Motor neuron (in vitro differentiated cells): ENCODE data around the gene MAD1L1. TPM values are rescaled to one million over a fixed set of nuclear protein-coding genes. Genes with fewer than 3 reads are reported as not detected.
A peak's percentile ranks its signal among the peaks of the same experiment; 100 is the strongest.

Source experiments
- ATAC-seq, 8 experiments: fragments of 200-7000 bp; cut with Tn5 transposase; replicated peaks in 6 of 8; 2 replicates each; pipeline ENCODE4 v1.8.0; 2021; ENCODE audit warnings: mild to moderate bottlenecking in 8 of 8, moderate library complexity in 8 of 8
- H3K27ac ChIP-seq, 2 donors: fragments of 250-450 bp; sonication (Bioruptor Pico); 2 replicates each; pipeline ENCODE4 v1.9.0; 2021; ENCODE audit warnings: antibody characterized with exemption in 2 of 2, mild to moderate bottlenecking in 2 of 2, moderate library complexity in 1 of 2
- H3K4me1 ChIP-seq, 2 donors: fragments of 250-450 bp; sonication (Bioruptor Pico); replicated peaks in 1 of 2; 2 replicates each; pipeline ENCODE4 v1.6.1; 2021; ENCODE audit warnings: antibody characterized with exemption in 2 of 2, mild to moderate bottlenecking in 2 of 2, moderate library complexity in 1 of 2
- H3K4me3 ChIP-seq, 5 donors: fragments of 250-450 bp; sonication (Bioruptor Pico); 2 replicates each; pipeline ENCODE4 v1.9.0; 2021; ENCODE audit warnings: antibody characterized with exemption in 5 of 5, mild to moderate bottlenecking in 5 of 5, moderate library complexity in 4 of 5
- WGBS, 10 experiments: fragments of 450-650 bp; shearing (Covaris generic); methylation state at CpG; one replicate each; pipeline ENCODE4 v1.0.0; 2022; 5-methylcytosine and 5-hydroxymethylcytosine counted together
- in situ Hi-C, 9 experiments: fragments of 400-800 bp; cut with MboI; loops; one replicate each; pipeline ENCODE4 v1.15.0; 2021; ENCODE audit warnings: low sequenced_read_pairs in 9 of 9, low pct_unique_long_range_greater_than_20kb in 2 of 9; ENCODE audit not compliant: unreplicated experiment in 9 of 9
- total RNA-seq, 8 experiments: library from RNA; unstranded; fragments of 300-600 nt; gene quantifications; 2 replicates each; pipeline versions ENCODE4 v1.2.3 to v1.2.4, GENCODE V29; 2022

MAD1L1 gene
- total RNA-seq, 8 experiments from 2014 or later = 24.0 to 68.8 (median 32.4) TPM

GRCh38 chr7:1910081-1910685 is 322.6 kb downstream of the MAD1L1 start:
- peaks cover 29 to 31% of the 10 kb centered on the region in 2 donors for H3K4me1 ChIP-seq
- ATAC-seq = no peak
- 96 to 100% (median 100%) methylated on average over 3 to 10 of the region's 26 CpGs; no CpG with 5 or more reads in 5 of the 10 experiments for WGBS, 10 experiments
- H3K4me3 ChIP-seq = no peak overlapping the region
- H3K27ac ChIP-seq = no peak overlapping the region
- in situ Hi-C loops = no loop called here

- in situ Hi-C loops = no loop called here
- Histone ChIP-seq H3K27ac (no peak overlapping the region), H3K4me3 (no peak overlapping the region), H3K4me1 (peaks cover 26 to 27% of the 10 kb centered on the region in 2 donors)
- peak in 1 of 8 experiments; percentile 14 for ATAC-seq
- 70 to 100% (median 100%) methylated on average over 1 to 9 of the region's 15 CpGs; no CpG with 5 or more reads in 5 of the 10 experiments for WGBS, 10 experiments
Measured at GRCh38 chr7:1909476-1909875, 323.3 kb downstream of the MAD1L1 start.

- WGBS, 10 experiments = 64 to 100% (median 86%) methylated on average over 2 to 10 of the region's 24 CpGs; no CpG with 5 or more reads in 5 of the 10 experiments
Measured at GRCh38 chr7:1908823-1909420, 323.8 kb downstream of the MAD1L1 start.

GRCh38 chr7:1907751-1908365 is 324.9 kb downstream of the MAD1L1 start:
- Histone ChIP-seq H3K4me1 (peaks cover 10% of the 10 kb centered on the region in 2 donors), H3K4me3 (no peak overlapping the region), H3K27ac (no peak overlapping the region)
- in situ Hi-C loops = no loop called here
- no peak for ATAC-seq
- WGBS, 10 experiments = 58 to 95% (median 71%) methylated on average over 2 to 19 of the region's 22 CpGs; no CpG with 5 or more reads in 6 of the 10 experiments

More at GRCh38 chr7:1908823-1909420, 323.8 kb downstream of the MAD1L1 start:
- peak in 1 of 8 experiments; percentile 46 for ATAC-seq
- in situ Hi-C loops = no loop called here
- no peak overlapping the region for H3K4me3 ChIP-seq
- no peak overlapping the region for H3K27ac ChIP-seq
- H3K4me1 ChIP-seq = peaks cover 20 to 21% of the 10 kb centered on the region in 2 donors

DNA sequence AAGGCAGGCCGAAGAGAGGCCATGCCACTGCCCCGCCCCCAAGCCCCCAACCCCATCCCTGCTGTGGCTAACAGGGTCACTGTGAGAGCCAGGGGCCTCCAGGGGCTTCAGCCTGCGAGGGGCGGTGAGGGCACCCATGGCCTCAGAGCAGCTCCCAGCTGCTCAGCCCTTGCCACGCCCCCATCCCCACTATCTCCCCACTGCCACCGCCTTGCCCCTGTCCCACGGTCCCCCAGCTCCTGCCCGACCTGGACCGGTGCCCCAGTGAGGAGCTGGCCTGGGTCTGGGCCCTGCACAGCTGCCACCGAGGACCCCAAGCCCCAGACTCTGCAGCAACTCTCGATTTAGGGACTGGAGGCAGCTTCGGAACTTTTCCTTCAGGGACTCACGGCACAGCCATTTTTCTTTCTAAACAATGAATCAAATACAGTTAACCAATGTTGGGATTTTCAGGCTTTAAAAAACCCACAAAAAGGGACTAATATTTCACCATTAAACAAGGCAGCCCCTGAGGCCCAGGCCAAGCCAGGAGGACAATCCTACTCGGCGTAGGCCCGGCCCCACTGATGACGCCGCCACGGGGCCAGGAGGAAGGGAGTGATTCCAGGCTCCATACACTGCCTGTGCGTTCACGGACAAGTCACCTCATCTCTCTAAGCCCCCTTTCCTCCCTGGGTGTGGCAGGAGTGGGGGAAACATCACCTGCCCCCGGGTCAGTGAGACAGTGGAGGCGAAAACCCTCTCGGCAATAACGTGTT is 325.6 kb downstream of the MAD1L1 start:
- WGBS, 10 experiments = 90 to 100% (median 96%) methylated on average over 2 to 7 of the region's 25 CpGs; no CpG with 5 or more reads in 7 of the 10 experiments
- in situ Hi-C loops = no loop called here

DNA sequence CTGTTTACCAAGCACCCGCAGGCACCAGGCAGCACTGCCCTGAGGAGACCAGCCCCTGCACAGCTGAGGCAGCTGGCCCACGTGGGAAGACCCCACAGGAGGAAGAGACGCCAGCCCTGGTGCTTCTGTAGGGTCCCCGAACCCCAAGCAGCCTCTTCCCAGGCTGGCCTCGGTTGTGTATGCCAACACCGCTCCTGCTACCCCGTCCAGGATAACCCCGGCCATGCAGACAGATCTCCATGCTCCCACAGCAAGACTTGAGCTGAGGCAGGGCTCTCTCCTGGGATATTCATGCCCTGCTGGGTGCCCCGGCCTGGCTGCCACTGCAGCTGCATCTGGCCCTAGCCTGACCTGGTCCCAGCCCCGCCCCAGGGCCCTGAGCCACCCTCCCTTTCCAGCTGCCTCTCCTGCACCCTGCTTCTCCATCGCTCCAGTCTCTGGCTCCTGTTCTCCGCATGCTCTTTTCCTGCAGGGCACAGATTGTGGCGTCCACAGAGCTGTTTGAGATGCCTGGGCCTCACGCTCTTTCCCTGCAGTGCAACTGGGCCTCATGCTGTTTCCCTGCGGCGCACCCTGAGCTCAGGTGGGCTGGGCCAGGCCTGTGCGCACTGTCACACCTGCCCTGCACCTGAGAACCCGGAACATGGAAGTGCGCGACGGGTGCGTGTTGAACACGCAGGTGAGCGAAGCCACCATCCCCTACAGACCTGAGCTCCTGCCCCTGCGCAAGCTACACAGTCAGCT is 326.5 kb downstream of the MAD1L1 start:
- Histone ChIP-seq H3K4me1 (no peaks in the 10 kb centered on the region), H3K4me3 (no peak overlapping the region), H3K27ac (no peak overlapping the region)
- WGBS, 10 experiments = 90 to 100% (median 100%) methylated on average over 1 to 10 of the region's 25 CpGs; no CpG with 5 or more reads in 3 of the 10 experiments
- in situ Hi-C loops = no loop called here
- no peak for ATAC-seq

More for the DNA sequence above, 325.6 kb downstream of the MAD1L1 start:
- ATAC-seq = no peak
- H3K4me1 ChIP-seq = peaks cover 3% of the 10 kb centered on the region in 2 donors
- H3K4me3 ChIP-seq = no peak overlapping the region
- no peak overlapping the region for H3K27ac ChIP-seq

GRCh38 chr7:1902231-1902855 is 330.4 kb downstream of the MAD1L1 start:
- in situ Hi-C loops = no loop called here
- Histone ChIP-seq H3K27ac (peak overlapping the region in 1 of 2 donors; percentile 36), H3K4me3 (no peak overlapping the region), H3K4me1 (peaks cover 0 to 26% of the 10 kb centered on the region in 2 donors)
- no peak for ATAC-seq
- 77 to 93% (median 86%) methylated on average over 3 to 14 of the region's 26 CpGs; no CpG with 5 or more reads in 3 of the 10 experiments for WGBS, 10 experiments

- Histone ChIP-seq H3K4me3 (no peak overlapping the region), H3K27ac (no peak overlapping the region), H3K4me1 (peaks cover 0 to 26% of the 10 kb centered on the region in 2 donors)
- WGBS, 10 experiments = 81 to 100% (median 89%) methylated on average over 1 to 6 of the region's 18 CpGs; no CpG with 5 or more reads in 5 of the 10 experiments
- no peak for ATAC-seq
- in situ Hi-C loops = no loop called here
Measured at GRCh38 chr7:1901431-1902210, 331.1 kb downstream of the MAD1L1 start.

GRCh38 chr7:1900847-1901246 is 331.9 kb downstream of the MAD1L1 start:
- H3K4me1 ChIP-seq = peaks cover 0 to 26% of the 10 kb centered on the region in 2 donors
- H3K27ac ChIP-seq = no peak overlapping the region
- peak in 1 of 8 experiments; percentile 16 for ATAC-seq
- H3K4me3 ChIP-seq = no peak overlapping the region
- in situ Hi-C loops = no loop called here
- 80 to 100% (median 95%) methylated on average over 1 to 4 of the region's 13 CpGs; no CpG with 5 or more reads in 4 of the 10 experiments for WGBS, 10 experiments

GRCh38 chr7:1899951-1900762 is 332.6 kb downstream of the MAD1L1 start:
- in situ Hi-C loops = no loop called here
- peak overlapping the region in 1 of 2 donors; percentile 21 for H3K27ac ChIP-seq
- peak in 1 of 8 experiments; percentile 16 for ATAC-seq
- 60 to 100% (median 89%) methylated on average over 1 to 13 of the region's 34 CpGs; no CpG with 5 or more reads in 4 of the 10 experiments for WGBS, 10 experiments
- H3K4me3 ChIP-seq = no peak overlapping the region
- peaks cover 0 to 26% of the 10 kb centered on the region in 2 donors for H3K4me1 ChIP-seq

- in situ Hi-C loops = no loop called here
- Histone ChIP-seq H3K4me3 (no peak overlapping the region), H3K27ac (no peak overlapping the region), H3K4me1 (peaks cover 0 to 26% of the 10 kb centered on the region in 2 donors)
- peak in 4 of 8 experiments; percentile 19 to 45 (median 28) for ATAC-seq
- WGBS, 10 experiments = 70 to 100% (median 89%) methylated on average over 1 to 3 of the region's 14 CpGs; no CpG with 5 or more reads in 6 of the 10 experiments
Measured at GRCh38 chr7:1899196-1899595, 333.5 kb downstream of the MAD1L1 start.
